Hematopoietic multipotent progenitor cell treated with erythropoietin and hydrocortisone succinate and interleukin-3 and kit ligand, for 17 days (in vitro differentiated cells): ENCODE measurements around the gene AASS.
"Not testable (repeated sequence)": the region's sequence is repeated elsewhere in the genome, so short reads cannot be mapped to it uniquely, and the experiment has no call there.

ENCODE experiments used
- DNase-seq: peaks from one replicate; pipeline ENCODE4 v3.0.0-alpha.2; 2015; ENCODE audit warnings: low spot score

Gene AASS

DNA sequence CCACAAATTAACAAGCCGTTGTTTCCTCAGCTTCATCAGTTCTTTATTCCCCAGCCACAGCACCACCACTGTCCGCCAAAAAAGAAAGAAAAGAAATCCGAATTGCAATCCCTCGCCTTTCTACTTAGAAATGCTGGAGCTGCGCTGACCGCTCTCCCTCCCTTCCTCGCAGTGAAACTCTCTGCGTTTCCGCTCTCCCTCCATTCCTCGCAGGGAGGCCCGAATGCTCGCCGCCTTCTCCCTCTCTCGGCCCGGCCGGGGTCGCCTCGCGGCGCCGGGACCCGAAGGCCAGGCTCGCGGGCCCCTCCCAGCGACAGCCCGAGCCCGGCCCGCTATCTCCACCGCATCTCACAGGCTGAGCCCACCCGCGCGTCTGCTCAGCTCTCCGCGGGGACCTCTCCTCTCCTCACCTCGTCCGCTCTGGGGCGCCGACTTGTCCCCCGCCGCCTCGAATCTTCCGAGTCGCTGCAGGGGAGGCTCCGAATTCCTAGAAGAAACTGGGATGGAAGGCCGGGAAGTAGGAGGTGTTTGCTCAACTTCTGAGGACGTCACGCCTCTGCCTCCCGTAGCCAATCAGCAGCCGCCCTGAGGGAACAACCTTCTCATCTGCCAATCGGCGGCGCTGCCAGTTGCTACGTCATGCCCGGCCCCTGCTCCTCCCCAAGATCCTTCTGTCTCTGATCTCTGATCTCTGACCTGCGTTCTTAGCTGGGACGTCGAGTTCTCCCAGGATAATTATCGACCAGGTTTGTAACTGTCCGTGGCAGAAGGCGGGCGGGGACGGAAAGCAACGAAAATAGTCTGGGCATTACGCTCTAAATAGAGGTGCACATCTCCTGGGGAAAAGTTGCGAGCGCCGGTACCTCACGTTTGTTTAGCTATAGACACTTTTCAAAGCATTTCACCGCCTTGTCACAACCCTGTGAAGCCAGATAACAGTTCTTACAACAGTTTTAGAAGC lies at the start of gene AASS:
AASS (minus strand) TSS at position 499 of the 961 bp plus-strand sequence. CDS start 10,523 bp downstream, outside the sequence.
- peak; percentile 92 for DNase-seq

DNA sequence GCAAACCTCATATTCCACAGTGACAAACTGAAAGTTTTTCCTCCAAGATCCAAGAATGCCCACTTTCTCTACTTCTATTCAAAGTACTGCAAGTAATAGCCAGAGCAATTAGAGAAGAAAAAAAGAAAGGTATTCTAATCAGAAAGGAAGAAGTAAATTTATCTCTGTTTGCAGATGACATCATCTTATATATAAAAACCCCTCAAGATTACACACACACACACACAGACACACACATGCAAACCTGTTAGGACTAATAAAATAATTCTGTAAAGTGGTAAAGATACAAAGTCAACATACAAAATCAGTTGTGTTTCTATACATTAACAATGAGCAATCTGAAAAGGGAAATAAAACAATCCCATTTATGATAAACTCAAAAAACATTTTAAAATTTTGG lies 44.7 kb upstream of the AASS start:
- DNase-seq: no peak

DNA sequence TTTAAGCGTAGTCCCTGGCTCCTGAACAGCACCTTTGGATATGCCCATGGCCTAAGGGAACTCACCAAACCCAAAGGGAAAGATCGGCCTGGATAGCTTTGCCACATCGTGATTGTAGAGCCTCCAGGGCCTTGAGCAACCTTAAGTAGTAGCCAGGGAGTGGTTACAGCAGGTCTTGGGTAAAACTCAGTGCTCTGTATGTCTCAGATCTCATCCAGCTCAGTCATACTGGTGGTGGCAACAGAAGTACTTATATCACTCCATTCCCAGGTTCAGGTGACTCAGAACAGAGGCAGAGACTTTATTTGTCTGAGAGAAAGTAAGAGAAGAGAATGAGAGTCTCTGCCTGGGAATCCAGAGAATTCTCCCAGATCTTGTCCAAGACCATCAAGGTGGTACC lies 39.1 kb upstream of the AASS start:
- DNase-seq: no peak

DNA sequence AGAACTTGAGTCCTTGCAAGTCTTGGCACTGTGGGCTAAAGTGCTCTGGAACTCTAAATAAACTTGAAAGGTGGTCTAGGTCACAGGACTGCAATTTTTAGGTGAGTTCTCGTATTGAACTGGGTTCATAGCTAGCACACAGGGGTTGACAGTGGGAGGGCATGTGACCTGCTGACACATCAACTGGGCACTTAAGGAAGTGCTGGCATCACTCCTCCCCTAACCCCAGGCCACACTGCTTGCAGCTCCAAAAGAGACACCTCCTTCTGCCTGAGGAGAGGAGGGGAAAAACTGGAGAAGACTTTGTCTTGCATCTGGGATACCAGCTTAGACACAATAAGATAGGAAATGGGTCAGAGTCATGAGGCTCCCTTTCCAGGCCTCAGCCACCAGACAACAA lies 38.0 kb upstream of the AASS start:
- no peak for DNase-seq

DNA sequence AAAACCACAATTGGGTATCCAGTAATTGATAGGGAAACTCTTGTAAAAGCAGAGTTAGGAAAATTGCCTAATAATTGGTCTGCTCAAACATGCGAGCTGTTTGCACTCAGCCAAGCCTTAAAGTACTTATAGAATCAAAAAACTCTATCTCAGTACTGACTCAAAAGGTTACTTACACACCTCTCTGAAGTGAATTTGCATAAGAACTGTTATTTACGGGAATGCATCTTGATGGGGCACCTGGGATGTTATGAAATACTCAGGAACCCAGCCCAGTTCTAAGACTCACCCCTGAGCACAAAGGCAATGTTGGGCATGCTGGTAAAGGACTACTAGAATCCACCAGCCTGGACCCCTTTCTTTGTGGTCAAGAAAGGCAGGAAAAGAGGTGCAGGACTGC lies 28.1 kb upstream of the AASS start:
- DNase-seq: not testable (repeated sequence)

DNA sequence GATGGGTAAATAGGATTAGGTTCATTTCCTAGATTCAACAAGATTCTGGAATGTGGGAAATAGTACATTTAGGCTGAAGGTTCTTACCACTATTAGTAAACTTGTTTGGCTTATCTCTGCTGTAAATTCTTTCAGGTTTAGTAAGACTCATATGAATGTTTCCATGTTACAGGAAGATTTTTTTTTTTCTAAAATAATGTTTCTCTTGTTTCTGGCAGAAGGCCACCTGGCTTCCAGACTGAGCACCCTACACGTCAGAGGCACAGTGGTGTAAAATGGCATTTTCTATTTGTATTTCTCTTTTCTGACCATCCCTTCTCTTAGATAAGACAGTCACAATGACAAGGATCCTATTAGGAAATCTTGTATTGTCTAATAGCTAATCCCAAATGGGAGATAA lies 22.7 kb upstream of the AASS start:
- DNase-seq: no peak

DNA sequence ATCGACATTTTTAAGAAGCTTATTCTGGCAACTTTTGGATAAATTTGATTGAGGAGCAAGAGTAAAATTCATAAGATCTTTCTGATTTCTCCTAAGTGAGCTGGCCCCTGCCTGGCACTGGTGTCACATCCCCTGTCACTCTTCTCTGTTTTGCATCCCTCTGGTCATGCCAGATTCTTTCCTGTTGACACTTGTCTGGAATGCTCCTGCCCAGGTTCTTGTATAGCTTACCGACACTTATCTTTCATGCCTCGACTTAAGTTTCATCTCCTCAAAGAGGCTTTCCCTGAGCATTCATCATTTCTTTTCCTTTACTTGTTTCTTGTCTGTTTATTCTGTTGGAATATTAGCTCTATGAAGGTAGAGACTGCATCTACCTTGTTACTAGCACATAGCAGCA lies 22.2 kb upstream of the AASS start:
- no peak for DNase-seq

DNA sequence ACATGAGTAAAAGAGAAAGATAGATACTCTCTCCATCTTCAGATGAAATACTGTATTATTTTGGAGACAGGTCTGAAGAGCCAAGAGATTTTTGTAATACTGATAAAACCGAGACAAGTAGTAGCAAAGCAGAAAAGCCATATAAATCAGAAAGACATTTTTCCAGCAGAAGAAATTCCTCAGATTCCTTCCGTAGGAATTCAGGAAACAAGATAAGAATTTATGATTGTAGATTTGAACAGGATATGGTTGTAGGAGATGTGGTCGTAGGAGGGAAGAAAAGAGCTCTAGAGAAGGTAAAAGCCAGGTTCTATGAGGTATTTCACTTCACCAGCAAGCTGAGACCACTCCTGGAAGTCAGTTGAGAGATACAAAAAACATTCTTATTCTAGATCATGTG lies 17.6 kb upstream of the AASS start:
- no peak for DNase-seq

DNA sequence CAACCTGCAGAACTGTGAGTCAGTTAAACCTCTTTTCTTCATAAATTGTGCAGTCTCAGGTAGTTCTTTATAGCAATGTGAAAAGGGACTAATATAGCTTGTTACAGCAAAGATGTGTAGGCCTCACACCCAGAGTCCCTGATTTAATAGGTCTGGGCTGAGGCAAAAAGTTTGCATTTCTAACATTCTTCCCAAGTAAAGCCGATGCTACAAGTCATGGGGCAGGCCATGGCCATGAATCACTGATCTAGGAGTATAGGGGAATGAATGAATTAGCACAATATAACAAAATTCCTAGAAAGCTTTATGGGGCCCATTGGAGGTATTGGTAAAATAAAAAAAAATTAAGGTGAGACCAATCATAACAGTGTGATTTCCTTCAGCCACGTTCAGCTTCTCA lies 11.5 kb upstream of the AASS start:
- DNase-seq: no peak

DNA sequence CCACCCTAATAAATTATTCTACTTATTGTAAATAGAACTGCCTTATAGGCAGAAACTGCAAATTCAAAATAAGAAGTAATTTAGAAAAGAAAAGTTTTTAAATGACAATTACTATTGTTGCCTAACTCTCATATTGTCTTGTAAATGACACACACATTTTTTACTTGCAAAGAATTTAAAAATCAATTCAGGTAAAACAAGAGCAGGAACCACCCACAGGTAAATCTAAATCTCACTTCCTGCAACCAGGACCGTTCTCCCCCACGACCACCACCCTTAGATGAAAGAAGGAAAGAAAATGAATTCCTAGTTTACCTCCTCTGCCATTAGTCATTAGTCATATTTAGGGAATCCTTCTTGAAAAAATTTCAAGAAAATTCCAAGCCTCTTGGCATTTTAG lies 4.8 kb upstream of the AASS start:
- DNase-seq: no peak

DNA sequence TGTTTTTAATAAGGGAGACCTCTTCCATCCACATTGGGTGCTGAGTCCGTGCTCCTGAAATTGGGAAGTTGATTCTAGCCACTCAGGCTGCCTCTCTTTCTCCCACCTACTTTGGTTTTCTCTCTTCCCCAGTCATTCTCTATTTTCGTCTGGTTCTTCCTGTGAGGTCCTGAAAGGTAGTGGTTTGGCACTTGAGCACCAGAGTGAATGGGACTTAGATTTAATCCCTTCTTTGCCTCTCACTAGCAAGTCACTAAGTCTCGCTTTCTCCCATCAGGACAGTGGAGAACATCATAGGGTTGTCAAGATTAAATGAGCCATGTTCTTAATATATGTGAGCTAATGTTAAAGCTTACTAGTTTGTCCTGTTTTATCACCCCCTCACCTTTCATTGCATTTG lies 4.0 kb upstream of the AASS start:
- DNase-seq: no peak

DNA sequence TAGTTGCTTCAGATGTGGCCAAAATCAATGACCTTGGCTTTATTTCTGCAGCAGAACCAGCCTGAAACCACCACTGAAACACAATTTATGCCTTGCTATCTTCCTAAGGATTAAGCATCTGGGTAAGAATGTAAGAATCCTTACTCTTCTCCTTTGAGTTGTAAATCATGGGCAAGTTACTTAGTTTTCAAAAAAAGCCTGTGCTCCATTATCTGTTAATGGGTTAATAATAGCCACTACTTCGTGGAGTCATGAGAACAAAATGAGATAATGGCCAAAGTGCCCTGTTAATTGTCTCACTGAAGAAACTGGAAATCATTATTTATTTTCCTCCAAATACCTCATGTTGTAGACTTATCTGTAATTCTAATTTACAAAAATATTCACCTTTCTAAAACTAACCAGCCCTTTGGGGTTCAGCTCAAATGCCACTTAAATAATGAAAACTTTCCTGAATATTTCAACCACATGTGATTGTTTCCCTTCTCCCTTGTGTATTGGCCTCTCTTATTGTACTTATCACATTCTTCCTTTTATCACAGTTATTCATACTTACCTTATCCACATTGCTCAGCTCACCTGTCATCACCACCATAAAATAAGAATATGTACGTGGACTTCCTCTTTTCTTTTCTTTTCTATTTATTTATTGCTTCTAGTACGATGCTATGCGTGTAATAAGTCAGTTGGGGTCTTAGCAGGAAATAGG lies 2.0 kb upstream of the AASS start:
- no peak for DNase-seq

DNA sequence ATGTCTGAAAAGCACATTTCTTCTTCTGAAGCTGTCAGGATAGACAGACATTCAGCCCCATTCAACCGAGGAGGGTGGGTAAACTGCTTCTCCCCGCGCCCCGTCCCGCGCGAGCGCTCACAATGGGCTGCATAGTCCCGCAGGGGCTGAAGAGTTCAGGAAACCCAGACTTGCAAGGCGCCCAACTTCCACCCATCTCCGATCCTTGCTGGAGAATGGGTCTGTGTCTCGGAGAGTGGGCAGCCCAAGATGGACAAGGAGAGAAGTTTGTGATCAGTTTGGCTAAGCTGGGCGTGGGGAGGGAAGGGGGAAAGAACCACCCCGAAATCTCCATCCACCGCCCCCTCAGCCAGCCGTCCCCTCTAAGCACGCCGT lies 686 bp downstream of the AASS start:
- DNase-seq: peak; percentile 13

DNA sequence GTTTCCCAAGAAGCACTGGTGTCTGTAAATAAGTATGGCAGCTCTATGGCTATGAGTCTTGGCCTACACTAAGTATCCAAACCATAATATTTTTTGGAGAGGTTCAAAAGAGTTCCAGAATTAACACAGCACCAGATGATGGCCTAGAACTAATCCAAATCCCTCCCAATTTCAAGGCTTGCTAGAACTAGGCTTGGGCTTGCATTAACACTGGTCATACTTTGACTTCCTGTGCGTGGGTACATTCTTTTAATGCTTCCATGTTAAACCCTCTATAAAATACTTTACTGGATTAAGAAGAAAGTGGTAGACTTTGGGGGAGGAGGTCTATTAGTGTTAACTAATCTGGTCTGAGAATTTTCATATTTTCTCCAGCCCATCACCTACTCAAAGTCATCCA lies 3.1 kb downstream of the AASS start:
- DNase-seq: no peak

DNA sequence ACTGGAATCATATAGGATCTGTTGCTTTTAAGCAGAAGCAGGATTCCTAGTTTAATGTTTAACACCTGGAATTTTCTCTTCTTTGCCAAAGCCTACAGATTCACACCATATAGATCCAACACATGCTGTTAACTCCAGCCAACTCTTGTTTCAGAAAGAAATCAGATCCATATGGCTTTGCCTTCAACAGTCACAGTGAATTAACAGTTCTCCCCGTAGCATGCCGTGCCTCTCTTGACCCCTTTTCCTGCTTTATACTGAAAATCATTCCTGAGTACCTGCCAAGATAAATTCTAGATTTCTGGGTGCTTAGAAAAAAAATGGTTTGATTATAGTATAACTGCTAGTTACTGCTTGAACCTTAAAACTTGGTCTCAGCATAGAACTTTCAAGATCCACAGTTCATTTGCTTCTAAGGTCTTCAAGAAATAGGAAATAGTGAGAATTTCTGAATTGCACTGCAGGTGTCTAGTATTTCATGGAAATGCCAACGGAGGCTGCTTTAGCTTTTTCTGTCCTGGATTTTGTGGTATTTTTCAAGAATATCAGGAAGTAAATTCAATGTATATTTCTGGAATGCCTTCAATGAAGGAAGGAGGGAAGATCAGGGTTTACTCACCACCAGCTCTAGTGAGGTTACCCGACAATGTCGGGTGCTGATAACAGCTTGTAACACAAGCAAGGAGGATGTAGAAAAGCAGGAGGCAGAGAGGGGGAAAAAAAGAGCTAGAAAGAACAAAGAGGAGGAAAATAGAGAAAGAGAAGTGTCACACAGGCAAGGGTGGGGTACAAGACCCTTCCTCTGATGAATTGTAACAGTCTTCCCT lies 6.6 kb downstream of the AASS start:
- peak; percentile 10 for DNase-seq

DNA sequence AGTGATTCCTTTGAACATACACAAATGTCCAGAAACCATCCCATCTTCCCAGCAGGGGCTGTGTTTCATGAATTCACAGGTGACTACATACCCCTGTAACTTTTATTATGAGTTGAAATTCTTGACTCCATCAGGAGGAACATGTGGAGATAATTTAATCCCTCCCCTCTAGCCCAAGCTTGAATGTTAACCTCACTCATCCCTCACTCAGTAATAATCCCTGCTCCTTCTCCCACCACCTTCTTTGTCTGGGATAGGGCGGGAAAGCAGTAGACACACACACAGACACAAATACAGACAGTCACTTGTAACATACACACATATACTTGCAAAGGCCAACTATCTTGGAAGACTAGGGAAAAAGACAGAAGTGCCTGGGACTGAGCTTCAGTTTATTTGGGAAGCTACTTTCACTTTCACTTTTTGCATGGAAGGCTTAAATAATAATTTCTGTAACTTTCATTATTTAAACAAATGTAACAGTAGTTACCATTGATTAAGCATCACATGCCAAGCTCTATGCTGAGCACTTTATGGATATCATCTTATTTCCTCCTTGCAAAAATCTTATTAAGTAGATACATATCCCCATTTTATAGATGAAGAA lies 7.3 kb downstream of the AASS start:
- DNase-seq: no peak

DNA sequence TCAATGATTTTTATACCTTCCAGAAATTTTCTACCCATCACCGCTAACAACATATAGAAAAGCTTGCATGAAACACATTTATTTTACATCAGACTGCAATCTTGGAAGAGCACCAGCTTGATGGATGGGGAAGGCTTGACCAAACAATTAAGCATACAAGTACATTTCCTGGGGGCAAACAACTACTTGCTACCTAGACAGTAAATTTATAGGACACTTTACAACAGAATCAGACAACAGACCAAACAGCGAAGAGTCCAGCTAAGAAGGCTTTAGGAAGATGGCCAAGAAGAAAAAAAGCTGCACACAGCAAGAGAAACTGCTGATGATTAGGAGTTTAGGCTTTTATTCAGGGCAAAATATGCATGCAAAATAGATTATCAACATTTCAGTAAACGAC lies 8.0 kb downstream of the AASS start:
- no peak for DNase-seq

DNA sequence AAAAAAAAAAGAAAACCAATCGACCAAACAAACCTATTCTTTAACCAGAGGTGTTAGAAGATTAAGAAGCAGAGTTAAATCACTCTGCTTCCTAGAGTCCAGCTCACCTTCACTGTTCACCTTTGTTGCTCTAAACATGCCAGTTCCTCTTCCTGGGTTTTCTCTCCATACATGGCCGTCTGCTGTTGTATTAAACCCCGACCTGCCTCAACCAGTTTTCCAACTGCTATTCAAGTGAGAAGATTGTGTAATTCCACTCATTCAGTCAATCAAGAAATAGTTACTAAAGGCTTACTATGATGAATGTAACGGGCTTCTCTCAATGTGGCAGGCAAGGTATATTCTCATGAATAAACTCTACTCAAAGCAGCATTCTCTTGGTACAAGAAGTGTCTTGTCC lies 8.8 kb downstream of the AASS start:
- DNase-seq: no peak

DNA sequence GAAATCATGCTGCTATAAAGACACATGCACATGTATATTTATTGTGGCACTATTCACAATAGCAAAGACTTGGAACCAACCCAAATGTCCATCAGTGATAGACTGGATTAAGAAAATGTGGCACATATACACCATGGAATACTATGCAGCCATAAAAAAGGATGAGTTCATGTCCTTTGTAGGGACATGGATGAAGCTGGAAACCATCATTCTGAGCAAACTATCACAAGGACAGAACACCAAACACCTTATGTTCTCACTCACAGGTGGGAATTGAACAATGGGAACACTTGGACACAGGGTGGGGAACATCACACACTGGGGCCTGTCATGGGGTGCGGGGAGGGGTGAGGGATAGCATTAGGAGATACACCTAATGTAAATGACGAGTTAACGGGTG lies 9.3 kb downstream of the AASS start:
- not testable (repeated sequence) for DNase-seq

DNA sequence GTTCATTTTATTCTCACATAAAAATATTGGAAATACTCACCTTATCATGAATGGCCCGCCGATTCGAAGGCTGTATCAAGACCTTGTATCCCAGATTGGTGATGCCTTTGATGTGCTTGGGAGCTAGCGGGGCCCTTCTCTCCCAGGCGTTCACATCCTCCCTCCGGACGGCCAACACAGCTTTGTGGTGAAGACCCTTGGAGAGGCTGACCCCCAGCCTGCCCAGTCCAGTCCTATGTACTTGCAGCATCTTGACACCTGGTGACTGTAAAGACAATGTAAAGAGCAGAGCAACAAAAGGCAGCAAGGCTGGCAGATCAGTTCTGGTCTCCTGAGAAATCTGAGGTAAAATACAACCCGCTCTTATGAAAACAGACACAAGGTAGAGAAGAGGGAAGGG lies 10.6 kb downstream of the AASS start:
- no peak for DNase-seq

DNA sequence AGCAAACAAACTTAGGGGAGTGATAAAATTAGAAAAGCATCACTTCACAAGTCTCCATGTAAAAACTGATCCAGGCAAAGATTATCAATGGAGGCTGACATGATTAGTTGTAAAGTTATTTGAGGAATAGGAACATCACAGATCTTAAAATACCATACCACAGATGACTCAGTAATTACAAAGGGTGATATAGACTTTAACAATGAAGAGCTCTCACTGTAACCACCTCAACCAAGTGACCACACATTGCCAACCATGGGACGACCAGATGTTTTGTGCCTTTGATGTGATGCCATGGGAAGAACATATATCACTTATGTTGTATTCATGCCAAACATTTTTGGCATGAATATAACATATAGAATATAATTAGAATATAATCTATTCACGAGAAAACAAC lies 11.7 kb downstream of the AASS start:
- DNase-seq: no peak

DNA sequence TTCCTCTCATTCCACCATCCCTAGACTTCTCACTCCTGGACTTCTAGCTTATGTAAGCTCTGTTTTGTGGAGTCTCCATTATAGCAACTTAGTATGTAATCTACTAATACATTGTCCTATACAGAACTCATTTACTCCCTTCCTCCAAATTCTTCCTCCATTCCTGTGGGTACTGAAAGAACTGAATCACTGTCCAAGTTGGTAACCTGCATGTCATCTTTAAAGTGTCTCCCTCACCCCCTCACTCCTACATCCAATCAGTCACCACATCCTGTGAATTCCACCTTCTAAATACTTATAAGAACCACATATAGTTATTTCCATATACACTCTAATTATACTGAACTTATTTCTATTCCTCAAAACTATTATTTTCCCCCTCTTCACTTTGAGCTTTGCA lies 20.3 kb downstream of the AASS start:
- DNase-seq: no peak
